Smooth muscle cell (in vitro differentiated cells): ENCODE measurements around the gene FLVCR1. TPM values are rescaled to one million over a fixed set of nuclear protein-coding genes. Genes with fewer than 3 reads are reported as not detected.
"Not testable (repeated sequence)": the region's sequence is repeated elsewhere in the genome, so short reads cannot be mapped to it uniquely, and the experiment has no call there.

Experiments used
- DNase-seq: peaks from one replicate; lab custom pipeline; 2025; ENCODE audit not compliant: unreplicated experiment; lab: John Stamatoyannopoulos, UW
- H2AFZ ChIP-seq: fragments of 200-600 bp; sonication (generic); 2 replicates; pipeline ENCODE4 v1.6.0; 2016; ENCODE audit warnings: antibody characterized with exemption, low read depth, mild to moderate bottlenecking
- H3F3A ChIP-seq: fragments of 200-600 bp; sonication (generic); 2 replicates; pipeline ENCODE4 v1.6.0; 2017; ENCODE audit warnings: antibody characterized with exemption, low read depth
- H3K27ac ChIP-seq: fragments of 200-600 bp; sonication (generic); 2 replicates; pipeline ENCODE4 v1.5.1; 2016; ENCODE audit warnings: low read depth, mild to moderate bottlenecking
- H3K27me3 ChIP-seq: fragments of 200-600 bp; sonication (generic); 2 replicates; pipeline ENCODE4 v1.6.1; 2016; ENCODE audit warnings: low read depth, mild to moderate bottlenecking
- H3K36me3 ChIP-seq: fragments of 200-600 bp; sonication (generic); 2 replicates; pipeline ENCODE4 v1.5.1; 2016; ENCODE audit warnings: low read depth
- H3K4me1 ChIP-seq: fragments of 200-600 bp; sonication (generic); 2 replicates; pipeline ENCODE4 v1.5.1; 2016; ENCODE audit warnings: low read depth
- H3K4me2 ChIP-seq: fragments of 200-600 bp; sonication (generic); 2 replicates; pipeline ENCODE4 v1.6.0; 2016; ENCODE audit warnings: mild to moderate bottlenecking
- H3K4me3 ChIP-seq: fragments of 200-600 bp; sonication (generic); 2 replicates; pipeline ENCODE4 v1.5.1; 2016; ENCODE audit warnings: mild to moderate bottlenecking
- H3K79me2 ChIP-seq: fragments of 200-600 bp; sonication (generic); 2 replicates; pipeline ENCODE4 v1.6.0; 2016; ENCODE audit warnings: low read depth, mild to moderate bottlenecking
- H3K9ac ChIP-seq: fragments of 200-600 bp; sonication (generic); 2 replicates; pipeline ENCODE4 v1.6.0; 2016; ENCODE audit warnings: low read depth
- H3K9me3 ChIP-seq: fragments of 200-600 bp; sonication (generic); replicated peaks from 2 replicates; pipeline ENCODE4 v1.5.1; 2016; ENCODE audit warnings: low read depth
- H4K20me1 ChIP-seq: fragments of 200-600 bp; sonication (generic); 2 replicates; pipeline ENCODE4 v1.6.0; 2016; ENCODE audit warnings: low read depth
- CTCF ChIP-seq: fragments of 200-600 bp; sonication (generic); IDR thresholded peaks from 2 replicates; pipeline ENCODE4 v1.5.1; 2017; ENCODE audit warnings: borderline replicate concordance, mild to moderate bottlenecking, antibody characterized with exemption; ENCODE audit not compliant: insufficient read depth, poor library complexity, severe bottlenecking
- WGBS: methylation state at CpG from one replicate; pipeline ENCODE4 v1.1.7; 2016; ENCODE audit warnings: low lambda C conversion rate; 5-methylcytosine and 5-hydroxymethylcytosine counted together
- polyA plus RNA-seq: library from polyadenylated mRNA; unstranded; fragments of >200 nt; fragmentation: Nextera tagmentation; extraction: Ambion mirVana; gene quantifications from 2 replicates; pipeline ENCODE4 v1.2.1, GENCODE V29; 2016
- total RNA-seq: library from RNA; depleted of rRNA; stranded (reverse); fragments of >200 nt; gene quantifications from 2 replicates; pipeline ENCODE4 v1.2.3, GENCODE V29; 2014

FLVCR1 gene
- total and polyA plus RNA-seq, 2 experiments from 2014 or later: 4.0 to 5.5 TPM

GRCh38 chr1:212899845-212900244 lies 41.8 kb downstream of the FLVCR1 start:
- 89% methylated on average over 1 of the region's 1 CpG for whole genome bisulfite sequencing
- H3K9me3 ChIP-seq: peaks cover 7% of the 10 kb centered on the region
- no peak for DNase-seq
- no peak overlapping the region for H3K4me3 ChIP-seq
- no peak overlapping the region for H3K27ac ChIP-seq
- no peak for TF ChIP-seq CTCF
- no peaks in the 10 kb centered on the region for H3F3A ChIP-seq
- no peaks in the 10 kb centered on the region for H3K4me1 ChIP-seq
- peaks cover 21% of the 10 kb centered on the region for H3K36me3 ChIP-seq
- H3K9ac ChIP-seq: no peak overlapping the region
- no peaks in the 10 kb centered on the region for H3K27me3 ChIP-seq
- H2AFZ ChIP-seq: no peak overlapping the region
- no peaks in the 10 kb centered on the region for H4K20me1 ChIP-seq
- no peak overlapping the region for H3K4me2 ChIP-seq
- no peaks in the 10 kb centered on the region for H3K79me2 ChIP-seq

GRCh38 chr1:212901290-212901689 lies 43.2 kb downstream of the FLVCR1 start:
- Histone ChIP-seq H3K27ac (no peak overlapping the region), H3K4me2 (no peak overlapping the region), H3K4me1 (no peaks in the 10 kb centered on the region), H4K20me1 (no peaks in the 10 kb centered on the region), H3F3A (no peaks in the 10 kb centered on the region), H3K36me3 (peaks cover 18% of the 10 kb centered on the region), H3K9me3 (peaks cover 7% of the 10 kb centered on the region), H3K4me3 (no peak overlapping the region), H2AFZ (no peak overlapping the region), H3K27me3 (no peaks in the 10 kb centered on the region), H3K9ac (no peak overlapping the region), H3K79me2 (no peaks in the 10 kb centered on the region)
- 87% methylated on average over 2 of the region's 2 CpGs for WGBS
- TF ChIP-seq CTCF: no peak
- no peak for DNase-seq

- Histone ChIP-seq H3K79me2 (no peaks in the 10 kb centered on the region), H3K4me3 (no peak overlapping the region), H3K36me3 (peaks cover 18% of the 10 kb centered on the region), H3K4me1 (no peaks in the 10 kb centered on the region), H3K27me3 (no peaks in the 10 kb centered on the region), H2AFZ (no peak overlapping the region), H3K9ac (no peak overlapping the region), H4K20me1 (no peaks in the 10 kb centered on the region), H3K27ac (no peak overlapping the region), H3K9me3 (peaks cover 7% of the 10 kb centered on the region), H3K4me2 (no peak overlapping the region), H3F3A (no peaks in the 10 kb centered on the region)
- no peak for TF ChIP-seq CTCF
- WGBS: 98% methylated on average over 3 of the region's 3 CpGs
- DNase-seq: no peak
These were observed 44.0 kb downstream of the FLVCR1 start for GRCh38 chr1:212902054-212902453.

- H3K9ac ChIP-seq: no peak overlapping the region
- no peaks in the 10 kb centered on the region for H3K4me1 ChIP-seq
- no peaks in the 10 kb centered on the region for H3K79me2 ChIP-seq
- H3K9me3 ChIP-seq: peaks cover 7% of the 10 kb centered on the region
- no peak overlapping the region for H2AFZ ChIP-seq
- no peak for DNase-seq
- H4K20me1 ChIP-seq: no peaks in the 10 kb centered on the region
- H3K36me3 ChIP-seq: peaks cover 10% of the 10 kb centered on the region
- peaks cover 4% of the 10 kb centered on the region for H3K27me3 ChIP-seq
- no peak overlapping the region for H3K4me2 ChIP-seq
- TF ChIP-seq CTCF: no peak
- no peaks in the 10 kb centered on the region for H3F3A ChIP-seq
- H3K4me3 ChIP-seq: no peak overlapping the region
- WGBS: 96% methylated on average over 1 of the region's 1 CpG
- H3K27ac ChIP-seq: no peak overlapping the region
These were observed 45.6 kb downstream of the FLVCR1 start for GRCh38 chr1:212903664-212904063.

GRCh38 chr1:212908071-212908470 lies 50.0 kb downstream of the FLVCR1 start:
- H3F3A ChIP-seq, H3K4me2 ChIP-seq, H3K27me3 ChIP-seq, H3K9me3 ChIP-seq, DNase-seq, H3K36me3 ChIP-seq, H4K20me1 ChIP-seq, H3K27ac ChIP-seq, H3K9ac ChIP-seq, H2AFZ ChIP-seq, H3K79me2 ChIP-seq, H3K4me1 ChIP-seq, H3K4me3 ChIP-seq: not testable (repeated sequence)
- 45% methylated on average over 12 of the region's 12 CpGs for WGBS
